Measurements from ENCODE around the gene HERC6. TPM values are rescaled to one million over a fixed set of nuclear protein-coding genes. Genes with fewer than 3 reads are reported as not detected.

HERC6 gene
- total RNA-seq, 1 experiment from 2014 or later, result 4.1 TPM

GRCh38 chr4:88360256-88360655 lies 18.4 kb upstream of the HERC6 start:
- H3K4me3 Mint-ChIP-seq, result no peak overlapping the region
- peaks cover 14% of the 10 kb centered on the region for H3K4me1 Mint-ChIP-seq
- H3K27me3 Mint-ChIP-seq (ENCODE audit: low read depth), result no peaks in the 10 kb centered on the region; the same call in 1 of the 2 replicates
- peaks cover 67% of the 10 kb centered on the region for H3K9me3 Mint-ChIP-seq
- DNase-seq (ENCODE audit: low spot score) (no peak), ATAC-seq (no peak)
- H3K36me3 Mint-ChIP-seq, result peaks cover 38% of the 10 kb centered on the region
- ChIA-PET POLR2A (no interaction called here), CTCF (interaction anchor here (1.7 kb wide), 1 partner anchor 10 kb away, joined by 6 read pairs; no protein-coding TSS in a partner anchor)
- no peak overlapping the region for H3K27ac Mint-ChIP-seq
- TF ChIP-seq ZBTB43 (CRISPR knock-in tag; IDR thresholded peaks at IDR 0.05) (no peak), PRDM15 (CRISPR knock-in tag; IDR thresholded peaks at IDR 0.05) (no peak), TP53 (CRISPR knock-in tag; IDR thresholded peaks at IDR 0.05) (no peak), ATF1 (CRISPR knock-in tag; IDR thresholded peaks at IDR 0.05) (no peak), ATF6 (CRISPR knock-in tag; IDR thresholded peaks at IDR 0.05) (no peak), ZNF671 (CRISPR knock-in tag; IDR thresholded peaks at IDR 0.05) (no peak), TEAD4 (CRISPR knock-in tag; IDR thresholded peaks at IDR 0.05) (no peak), EMX1 (CRISPR knock-in tag; IDR thresholded peaks at IDR 0.05) (no peak), MYBL2 (CRISPR knock-in tag; IDR thresholded peaks at IDR 0.05) (no peak), NR1H2 (CRISPR knock-in tag; IDR thresholded peaks at IDR 0.05) (no peak), ZNF425 (CRISPR knock-in tag; conservative IDR thresholded peaks at IDR 0.05) (no peak), USF1 (CRISPR knock-in tag; IDR thresholded peaks at IDR 0.05) (no peak), SMAD3 (CRISPR knock-in tag; IDR thresholded peaks at IDR 0.05; ENCODE audit: borderline replicate concordance) (no peak), HMGXB4 (CRISPR knock-in tag; IDR thresholded peaks at IDR 0.05) (no peak), E2F5 (CRISPR knock-in tag; IDR thresholded peaks at IDR 0.05) (no peak), SP1 (CRISPR knock-in tag; conservative IDR thresholded peaks at IDR 0.05) (no peak), FOXK1 (CRISPR knock-in tag; IDR thresholded peaks at IDR 0.05) (no peak), CREM (CRISPR knock-in tag; IDR thresholded peaks at IDR 0.05) (no peak)
